Measurements from ENCODE around the gene STRBP. TPM values are rescaled to one million over a fixed set of nuclear protein-coding genes. Genes with fewer than 3 reads are reported as not detected.

STRBP gene
- total RNA-seq, 2 experiments from 2014 or later: 31.6 to 34.8 TPM

- ATAC-seq (no peak), DNase-seq (no peak)
- intact Hi-C loops (cut with DNase I, micrococcal nuclease): loop anchor here in 1 of 2 experiments (10.0 kb wide), 1 partner anchor 115 kb away; no protein-coding TSS in a partner anchor
- POLR2A ChIA-PET: no interaction called here
- Mint-ChIP-seq H3K4me3 (no peak overlapping the region), H3K36me3 (ENCODE audit: low read depth) (peaks cover under 1% of the 10 kb centered on the region), H3K4me1 (peaks cover 17% of the 10 kb centered on the region), H3K27ac (no peak overlapping the region), H3K9me3 (ENCODE audit: low read depth) (no peaks in the 10 kb centered on the region), H3K27me3 (no peaks in the 10 kb centered on the region)
- CTCF ChIA-PET: interaction anchor here (0.6 to 1.2 kb wide), 4 partner anchors 8 to 116 kb away, joined by 3 to 4 read pairs (median 3); no protein-coding TSS in a partner anchor
Measured at GRCh38 chr9:123109540-123110279, 158.7 kb downstream of the STRBP start.

DNA sequence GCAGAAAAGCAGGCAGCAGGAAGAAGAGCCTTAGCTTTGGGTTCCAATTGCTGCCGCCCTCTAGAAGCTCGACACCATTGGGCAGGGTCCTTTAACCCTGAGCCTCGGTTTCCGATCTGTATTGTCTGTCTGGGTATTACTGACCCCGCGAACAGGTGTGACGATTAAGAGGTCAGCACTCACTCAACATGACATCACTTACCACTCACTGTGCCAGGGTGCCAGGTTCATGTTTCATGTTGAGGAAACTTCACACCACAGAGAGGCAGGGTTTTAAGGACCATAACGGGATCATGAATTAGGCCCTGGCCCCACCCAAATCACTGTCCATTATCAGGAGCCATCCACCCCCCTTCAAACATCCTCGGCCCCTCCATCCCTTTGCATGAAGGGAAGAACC lies 159.4 kb downstream of the STRBP start:
- H3K27ac Mint-ChIP-seq: no peak overlapping the region
- no peaks in the 10 kb centered on the region for H3K36me3 Mint-ChIP-seq (ENCODE audit: low read depth)
- DNase-seq (no peak), ATAC-seq (no peak)
- H3K9me3 Mint-ChIP-seq (ENCODE audit: low read depth): no peaks in the 10 kb centered on the region
- H3K4me1 Mint-ChIP-seq: peaks cover 17% of the 10 kb centered on the region
- POLR2A ChIA-PET: no interaction called here
- CTCF ChIA-PET: interaction anchor here (0.7 to 1.2 kb wide), 2 partner anchors 17 to 184 kb away, joined by 3 read pairs; no protein-coding TSS in a partner anchor
- no peaks in the 10 kb centered on the region for H3K27me3 Mint-ChIP-seq
- intact Hi-C loops (cut with DNase I, micrococcal nuclease): loop anchor here in 1 of 2 experiments (10.0 kb wide), 1 partner anchor 116 kb away; no protein-coding TSS in a partner anchor
- no peak overlapping the region for H3K4me3 Mint-ChIP-seq

GRCh38 chr9:123107639-123108285 lies 160.6 kb downstream of the STRBP start:
- peaks cover 17% of the 10 kb centered on the region for H3K4me1 Mint-ChIP-seq
- H3K27ac Mint-ChIP-seq: peak overlapping the region; percentile 49
- H3K27me3 Mint-ChIP-seq: no peaks in the 10 kb centered on the region
- ATAC-seq: no peak
- no peaks in the 10 kb centered on the region for H3K9me3 Mint-ChIP-seq (ENCODE audit: low read depth)
- H3K36me3 Mint-ChIP-seq (ENCODE audit: low read depth): no peaks in the 10 kb centered on the region
- ChIA-PET CTCF (no interaction called here), POLR2A (no interaction called here)
- intact Hi-C loops (cut with DNase I, micrococcal nuclease): loop anchor here in 1 of 2 experiments (10.0 kb wide), 1 partner anchor 117 kb away; no protein-coding TSS in a partner anchor
- no peak for DNase-seq
- H3K4me3 Mint-ChIP-seq: no peak overlapping the region

GRCh38 chr9:123105490-123105889 lies 162.9 kb downstream of the STRBP start:
- ATAC-seq (no peak), DNase-seq (no peak)
- CTCF ChIA-PET: interaction anchor here (0.7 to 1.7 kb wide), 2 partner anchors 9 to 15 kb away, joined by 3 to 6 read pairs; no protein-coding TSS in a partner anchor
- no peaks in the 10 kb centered on the region for H3K4me1 Mint-ChIP-seq
- POLR2A ChIA-PET: no interaction called here
- no peaks in the 10 kb centered on the region for H3K9me3 Mint-ChIP-seq (ENCODE audit: low read depth)
- no peaks in the 10 kb centered on the region for H3K27me3 Mint-ChIP-seq
- intact Hi-C loops (cut with DNase I, micrococcal nuclease): loop anchor here in 1 of 2 experiments (10.0 kb wide), 1 partner anchor 119 kb away; no protein-coding TSS in a partner anchor
- no peak overlapping the region for H3K27ac Mint-ChIP-seq
- no peaks in the 10 kb centered on the region for H3K36me3 Mint-ChIP-seq (ENCODE audit: low read depth)
- no peak overlapping the region for H3K4me3 Mint-ChIP-seq

DNA sequence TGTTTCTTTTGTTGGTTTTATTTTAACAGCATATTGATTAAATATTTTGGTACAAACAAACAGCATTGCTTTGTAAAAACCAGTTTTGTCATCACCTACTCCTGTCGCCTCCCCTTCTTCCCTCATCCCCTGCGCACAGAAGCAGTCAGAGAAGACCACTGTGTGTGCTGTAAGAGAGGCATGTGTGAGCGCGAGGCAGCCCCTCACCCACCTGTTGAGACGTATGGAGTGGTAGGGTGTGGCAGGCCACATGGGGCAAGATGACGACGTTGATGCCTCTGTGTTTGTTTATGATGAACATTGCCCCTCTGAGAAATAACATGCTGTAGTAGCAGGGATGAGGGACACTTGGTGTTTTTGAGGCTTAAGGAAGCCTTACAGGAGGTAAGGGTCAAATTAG lies 163.6 kb downstream of the STRBP start:
- intact Hi-C loops (cut with DNase I, micrococcal nuclease): loop anchor here in 1 of 2 experiments (10.0 kb wide), 1 partner anchor 120 kb away; no protein-coding TSS in a partner anchor
- DNase-seq: no peak
- ChIA-PET CTCF (interaction anchor here (4.6 kb wide), 1 partner anchor 120 kb away, joined by 17 read pairs; no protein-coding TSS in a partner anchor), POLR2A (no interaction called here)
- Mint-ChIP-seq H3K4me1 (no peaks in the 10 kb centered on the region), H3K4me3 (no peak overlapping the region), H3K27ac (no peak overlapping the region), H3K36me3 (ENCODE audit: low read depth) (no peaks in the 10 kb centered on the region), H3K27me3 (no peaks in the 10 kb centered on the region), H3K9me3 (ENCODE audit: low read depth) (no peaks in the 10 kb centered on the region)
- ATAC-seq: no peak

GRCh38 chr9:123102375-123103113 lies 165.8 kb downstream of the STRBP start:
- DNase-seq (no peak), ATAC-seq (no peak)
- peaks cover 2% of the 10 kb centered on the region for H3K36me3 Mint-ChIP-seq (ENCODE audit: low read depth)
- H3K9me3 Mint-ChIP-seq (ENCODE audit: low read depth): no peaks in the 10 kb centered on the region
- ChIA-PET POLR2A (no interaction called here), CTCF (interaction anchor here (0.6 to 4.6 kb wide), 7 partner anchors 8 to 247 kb away, joined by 3 to 17 read pairs (median 4); no protein-coding TSS in a partner anchor)
- H3K27ac Mint-ChIP-seq: no peak overlapping the region
- intact Hi-C loops (cut with DNase I, micrococcal nuclease): loop anchor here in 1 of 2 experiments (10.0 kb wide), 1 partner anchor 122 kb away; no protein-coding TSS in a partner anchor
- no peak overlapping the region for H3K4me3 Mint-ChIP-seq
- H3K27me3 Mint-ChIP-seq: no peaks in the 10 kb centered on the region
- H3K4me1 Mint-ChIP-seq: no peaks in the 10 kb centered on the region

DNA sequence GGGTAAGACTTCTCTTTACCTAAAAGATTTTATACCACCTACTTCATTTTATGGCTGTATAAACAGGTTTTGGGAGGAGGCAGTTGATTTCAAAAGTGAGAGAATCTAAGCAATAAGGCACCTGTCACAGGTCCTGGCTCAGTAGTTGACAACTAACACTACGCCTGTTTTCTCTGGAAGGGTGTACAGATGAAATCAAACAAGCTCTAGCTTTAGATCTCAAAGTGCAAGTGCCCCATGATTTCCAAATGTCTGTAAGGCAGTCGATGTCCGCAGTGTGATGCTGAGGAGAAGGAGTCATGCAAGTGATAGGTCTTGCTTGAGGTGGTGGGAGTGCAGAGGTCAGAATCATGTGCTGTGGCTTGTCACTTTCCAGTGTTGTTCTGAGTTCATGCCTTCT lies 168.8 kb downstream of the STRBP start:
- ChIA-PET POLR2A (no interaction called here), CTCF (no interaction called here)
- no peak overlapping the region for H3K4me3 Mint-ChIP-seq
- ATAC-seq: no peak
- peaks cover 9% of the 10 kb centered on the region for H3K36me3 Mint-ChIP-seq (ENCODE audit: low read depth)
- no peaks in the 10 kb centered on the region for H3K27me3 Mint-ChIP-seq
- no peaks in the 10 kb centered on the region for H3K4me1 Mint-ChIP-seq
- H3K27ac Mint-ChIP-seq: no peak overlapping the region
- no peaks in the 10 kb centered on the region for H3K9me3 Mint-ChIP-seq (ENCODE audit: low read depth)
- no peak for DNase-seq
- intact Hi-C loops (cut with DNase I, micrococcal nuclease): loop anchor here in 1 of 2 experiments (5.0 kb wide), 1 partner anchor 253 kb away; no protein-coding TSS in a partner anchor

DNA sequence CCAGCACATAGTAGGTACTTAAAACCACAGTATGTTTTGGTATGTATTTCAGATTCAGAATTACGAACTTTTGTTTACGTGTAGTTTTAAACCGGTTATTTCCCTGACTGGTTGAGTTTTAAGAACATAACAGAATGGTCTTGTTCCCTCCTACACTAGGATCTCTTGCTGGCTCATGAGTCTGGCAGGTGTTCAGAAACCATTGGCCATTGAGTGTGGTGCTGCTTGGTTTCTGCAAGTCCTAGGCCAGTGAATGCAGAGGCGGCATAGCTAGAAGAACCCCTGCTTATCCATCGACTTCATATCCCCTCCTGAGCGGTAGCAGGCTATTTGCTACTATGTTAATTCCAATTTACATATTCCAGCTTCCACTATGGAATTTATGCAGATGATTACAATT lies 169.3 kb downstream of the STRBP start:
- ChIA-PET CTCF (interaction anchor here (1.6 to 2.1 kb wide), 2 partner anchors 17 to 250 kb away, joined by 5 read pairs; no protein-coding TSS in a partner anchor), POLR2A (no interaction called here)
- Mint-ChIP-seq H3K36me3 (ENCODE audit: low read depth) (peaks cover 9% of the 10 kb centered on the region), H3K4me3 (no peak overlapping the region), H3K27ac (no peak overlapping the region), H3K9me3 (ENCODE audit: low read depth) (no peaks in the 10 kb centered on the region), H3K4me1 (no peaks in the 10 kb centered on the region), H3K27me3 (no peaks in the 10 kb centered on the region)
- intact Hi-C loops (cut with DNase I, micrococcal nuclease): loop anchor here in 1 of 2 experiments (5.0 kb wide), 1 partner anchor 253 kb away; no protein-coding TSS in a partner anchor
- no peak for ATAC-seq
- no peak for DNase-seq

DNA sequence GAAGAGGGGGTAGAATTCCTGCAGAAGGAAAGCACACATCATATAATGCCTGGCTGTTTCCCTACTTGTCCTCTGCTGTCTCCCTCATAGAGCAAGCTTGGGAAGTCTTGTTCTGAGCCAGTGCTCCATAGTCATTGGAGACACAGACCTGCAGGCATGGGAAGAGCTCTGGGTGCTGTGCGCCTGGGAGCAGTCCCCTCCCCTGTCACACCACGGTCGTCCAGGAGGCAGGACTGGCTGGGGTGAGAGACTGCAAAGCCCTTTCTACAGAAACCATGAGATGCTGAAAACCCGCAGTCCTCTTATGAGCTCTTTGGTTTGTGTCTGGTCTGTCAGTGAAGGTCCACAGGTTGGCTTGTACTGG lies 170.3 kb downstream of the STRBP start:
- Mint-ChIP-seq H3K36me3 (ENCODE audit: low read depth) (peaks cover 15% of the 10 kb centered on the region), H3K4me1 (no peaks in the 10 kb centered on the region), H3K27ac (no peak overlapping the region), H3K4me3 (no peak overlapping the region), H3K27me3 (no peaks in the 10 kb centered on the region), H3K9me3 (ENCODE audit: low read depth) (no peaks in the 10 kb centered on the region)
- POLR2A ChIA-PET: no interaction called here
- DNase-seq (no peak), ATAC-seq (no peak)
- CTCF ChIA-PET: interaction anchor here (0.7 to 2.1 kb wide), 3 partner anchors 16 to 701 kb away, joined by 3 to 5 read pairs (median 5); no protein-coding TSS in a partner anchor
- intact Hi-C loops (cut with DNase I, micrococcal nuclease): loop anchor here in 1 of 2 experiments (5.0 kb wide), 1 partner anchor 254 kb away; no protein-coding TSS in a partner anchor

GRCh38 chr9:123097430-123098095 lies 170.8 kb downstream of the STRBP start:
- Mint-ChIP-seq H3K27ac (no peak overlapping the region), H3K4me3 (no peak overlapping the region), H3K4me1 (no peaks in the 10 kb centered on the region), H3K27me3 (no peaks in the 10 kb centered on the region), H3K36me3 (ENCODE audit: low read depth) (peaks cover 17% of the 10 kb centered on the region), H3K9me3 (ENCODE audit: low read depth) (no peaks in the 10 kb centered on the region)
- intact Hi-C loops (cut with DNase I, micrococcal nuclease): loop anchor here in 1 of 2 experiments (5.0 kb wide), 1 partner anchor 255 kb away; no protein-coding TSS in a partner anchor
- DNase-seq: no peak
- ATAC-seq: no peak
- ChIA-PET CTCF (interaction anchor here (0.7 to 2.1 kb wide), 3 partner anchors 15 to 700 kb away, joined by 3 to 5 read pairs (median 5); no protein-coding TSS in a partner anchor), POLR2A (no interaction called here)

Data from activated CD4-positive, alpha-beta T cell treated with anti-CD3 and anti-CD28 coated beads for 36 hours (primary cell).